IMR-90 (cell line): ENCODE measurements around the gene NOG. TPM values are rescaled to one million over a fixed set of nuclear protein-coding genes. Genes with fewer than 3 reads are reported as not detected.

Experiments
- ATAC-seq: fragments of 200-7000 bp; cut with Tn5 transposase; 2 replicates; pipeline ENCODE4 v1.9.1; 2020; ENCODE audit warnings: low read depth, mild to moderate bottlenecking, moderate library complexity
- BruUV-seq: library from RNA; stranded (reverse); fragments of 400-500 nt; replicated peaks from 2 replicates; lab custom pipeline; 2021; lab: Mats Ljungman, UMichigan
- CTCF ChIA-PET: fragments of 300-600 bp; formaldehyde crosslinking; extraction: SDS; loops from one replicate; lab custom pipeline; 2021; ENCODE audit warnings: antibody characterized with exemption; lab: Yijun Ruan, JAX
- POLR2A ChIA-PET: fragments of 300-600 bp; sonication (Branson Sonifier 250); formaldehyde crosslinking; loops from one replicate; lab custom pipeline; 2022; ENCODE audit warnings: antibody characterized with exemption; ENCODE audit not compliant: unreplicated experiment; lab: Charles Lee
- DNase-seq: peaks from one replicate; pipeline ENCODE4 v3.0.0; 2013
- H2AFZ ChIP-seq: replicated peaks from 2 replicates; pipeline ENCODE3; 2013; ENCODE audit warnings: low read length, mild to moderate bottlenecking; ENCODE audit not compliant: poor library complexity
- H2AK5ac ChIP-seq: 2 replicates; pipeline ENCODE4 v1.6.1; 2013; ENCODE audit warnings: low read depth, low read length, inconsistent platforms
- H2AK9ac ChIP-seq: replicated peaks from 2 replicates; pipeline ENCODE3; 2013; ENCODE audit warnings: mild to moderate bottlenecking, low read depth, low read length, moderate library complexity; ENCODE audit not compliant: poor library complexity
- H2BK120ac ChIP-seq: 2 replicates; pipeline ENCODE4 v1.6.1; 2013; ENCODE audit warnings: low read depth, low read length, inconsistent platforms
- H2BK15ac ChIP-seq: 3 replicates; pipeline ENCODE4 v1.6.1; 2013; ENCODE audit warnings: low read depth, low read length, inconsistent platforms
- H2BK20ac ChIP-seq: 2 replicates; pipeline ENCODE4 v1.6.1; 2013; ENCODE audit warnings: low read depth, mild to moderate bottlenecking, inconsistent platforms, low read length, moderate library complexity
- H2BK5ac ChIP-seq: 2 replicates; pipeline ENCODE4 v1.6.1; 2013; ENCODE audit warnings: mild to moderate bottlenecking, low read depth, low read length, inconsistent platforms; ENCODE audit not compliant: poor library complexity, severe bottlenecking
- H3K14ac ChIP-seq: replicated peaks from 2 replicates; pipeline ENCODE4 v1.6.1; 2013; ENCODE audit warnings: low read depth, low read length, inconsistent platforms
- H3K18ac ChIP-seq: 2 replicates; pipeline ENCODE4 v1.6.1; 2013; ENCODE audit warnings: low read depth, low read length, control low read depth
- H3K23ac ChIP-seq: 2 replicates; pipeline ENCODE4 v1.6.1; 2013; ENCODE audit warnings: low read depth, low read length, inconsistent platforms
- H3K27ac ChIP-seq: 2 replicates; pipeline ENCODE4 v1.5.1; 2013; ENCODE audit warnings: mild to moderate bottlenecking, control low read depth, low read length; ENCODE audit not compliant: insufficient read depth
- H3K27me3 ChIP-seq: 2 replicates; pipeline ENCODE4 v1.6.1; 2013; ENCODE audit warnings: low read length; ENCODE audit not compliant: control insufficient read depth, insufficient read depth
- H3K36me3 ChIP-seq: 2 replicates; pipeline ENCODE4 v1.6.1; 2013; ENCODE audit warnings: low read length, mixed read lengths; ENCODE audit not compliant: control insufficient read depth, insufficient read depth
- H3K4ac ChIP-seq: 2 replicates; pipeline ENCODE4 v1.6.1; 2013; ENCODE audit warnings: low read depth, low read length, inconsistent platforms
- H3K4me1 ChIP-seq: 2 replicates; pipeline ENCODE4 v1.6.1; 2013; ENCODE audit warnings: low read length, mixed read lengths; ENCODE audit not compliant: control insufficient read depth, insufficient read depth
- H3K4me2 ChIP-seq: 2 replicates; pipeline ENCODE4 v1.6.1; 2013; ENCODE audit warnings: low read depth, mild to moderate bottlenecking, control low read depth, low read length, moderate library complexity
- H3K4me3 ChIP-seq: 2 replicates; pipeline ENCODE4 v1.5.1; 2013; ENCODE audit warnings: low read depth, mild to moderate bottlenecking, control low read depth, low read length, moderate library complexity; ENCODE audit not compliant: insufficient read depth
- H3K56ac ChIP-seq: 2 replicates; pipeline ENCODE4 v1.6.1; 2013; ENCODE audit warnings: low read length, inconsistent platforms; ENCODE audit not compliant: insufficient read depth; ENCODE audit errors: extremely low read depth
- H3K79me1 ChIP-seq, 2 experiments: 2 replicates each; pipeline ENCODE4 v1.6.1; 2013; ENCODE audit warnings: low read length in 2 of 2, inconsistent platforms in 1 of 2, low read depth in 1 of 2
- H3K9ac ChIP-seq: 2 replicates; pipeline ENCODE4 v1.6.1; 2013; ENCODE audit warnings: low read depth, low read length, control low read depth
- H3K9me1 ChIP-seq: 2 replicates; pipeline ENCODE4 v1.6.1; 2013; ENCODE audit warnings: low read length, inconsistent platforms; ENCODE audit not compliant: insufficient read depth
- H3K9me3 ChIP-seq: 2 replicates; pipeline ENCODE4 v1.6.1; 2013; ENCODE audit warnings: low read length; ENCODE audit not compliant: control insufficient read depth, insufficient read depth
- H4K20me1 ChIP-seq: 2 replicates; pipeline ENCODE4 v1.6.1; 2013; ENCODE audit warnings: low read length, inconsistent platforms; ENCODE audit not compliant: insufficient read depth
- H4K5ac ChIP-seq: 2 replicates; pipeline ENCODE4 v1.6.1; 2013; ENCODE audit warnings: mild to moderate bottlenecking, low read depth, low read length, control low read depth
- H4K8ac ChIP-seq, 2 experiments: 2 replicates each; pipeline ENCODE4 v1.6.1; 2013; ENCODE audit warnings: low read depth in 2 of 2, low read length in 2 of 2, control low read depth in 1 of 2, inconsistent platforms in 1 of 2
- H4K91ac ChIP-seq: 2 replicates; pipeline ENCODE4 v1.6.1; 2013; ENCODE audit warnings: low read depth, low read length, inconsistent platforms; ENCODE audit not compliant: insufficient read depth
- BHLHE40 ChIP-seq: fragments of 150-350 bp; IDR thresholded peaks from 2 replicates; pipeline ENCODE4 v1.6.1; 2016; ENCODE audit warnings: mild to moderate bottlenecking, low read depth, low read length
- CEBPB ChIP-seq: IDR thresholded peaks from 2 replicates; pipeline ENCODE4 v1.6.1; 2012; ENCODE audit warnings: low read depth, low read length, improper control_type of control experiment
- CHD1 ChIP-seq: IDR thresholded peaks from 2 replicates; pipeline ENCODE4 v1.6.1; 2012; ENCODE audit warnings: low read depth, low read length, improper control_type of control experiment
- CTCF ChIP-seq: conservative IDR thresholded peaks from 2 replicates; pipeline ENCODE4 v1.5.1; 2012; ENCODE audit warnings: mild to moderate bottlenecking, low read depth, low read length, improper control_type of control experiment
- ELK1 ChIP-seq: fragments of 150-350 bp; IDR thresholded peaks from 2 replicates; pipeline ENCODE4 v1.6.1; 2016; ENCODE audit warnings: low read depth, mild to moderate bottlenecking, low read length, moderate library complexity, borderline replicate concordance
- FOS ChIP-seq: fragments of 150-350 bp; IDR thresholded peaks from 2 replicates; pipeline ENCODE4 v1.6.1; 2016; ENCODE audit warnings: low read depth, low read length
- MAFK ChIP-seq: IDR thresholded peaks from 2 replicates; pipeline ENCODE4 v1.6.1; 2012; ENCODE audit warnings: low read depth, low read length, improper control_type of control experiment
- MAZ ChIP-seq: IDR thresholded peaks from 2 replicates; pipeline ENCODE4 v1.6.1; 2012; ENCODE audit warnings: low read depth, mild to moderate bottlenecking, low read length, improper control_type of control experiment, moderate library complexity, borderline replicate concordance
- MXI1 ChIP-seq: IDR thresholded peaks from 2 replicates; pipeline ENCODE4 v1.6.1; 2012; ENCODE audit warnings: low read depth, mild to moderate bottlenecking, low read length, moderate library complexity, borderline replicate concordance
- NFE2L2 ChIP-seq: fragments of 150-350 bp; IDR thresholded peaks from 2 replicates; pipeline ENCODE4 v1.6.1; 2016; ENCODE audit warnings: low read depth, mild to moderate bottlenecking, low read length
- POLR2A ChIP-seq: IDR thresholded peaks from 2 replicates; pipeline ENCODE4 v1.6.1; 2012; ENCODE audit warnings: mild to moderate bottlenecking, low read depth, low read length
- RAD21 ChIP-seq: IDR thresholded peaks from 2 replicates; pipeline ENCODE4 v1.6.1; 2012; ENCODE audit warnings: low read length, improper control_type of control experiment
- RCOR1 ChIP-seq: IDR thresholded peaks from 2 replicates; pipeline ENCODE4 v1.6.1; 2012; ENCODE audit warnings: mild to moderate bottlenecking, low read length, improper control_type of control experiment; ENCODE audit not compliant: insufficient replicate concordance
- RFX5 ChIP-seq: IDR thresholded peaks from 2 replicates; pipeline ENCODE4 v1.8.0; 2012; ENCODE audit warnings: low read depth, mild to moderate bottlenecking, low read length, moderate library complexity
- SMC3 ChIP-seq: fragments of 150-350 bp; IDR thresholded peaks from 2 replicates; pipeline ENCODE4 v1.6.1; 2016; ENCODE audit warnings: low read depth, mild to moderate bottlenecking, antibody characterized with exemption, low read length, moderate library complexity
- USF2 ChIP-seq: fragments of 150-350 bp; IDR thresholded peaks from 2 replicates; pipeline ENCODE4 v1.6.1; 2017; ENCODE audit warnings: mild to moderate bottlenecking, antibody characterized with exemption, low read length, low read depth
- WGBS, 2 experiments: methylation state at CpG; one replicate each; pipeline versions ENCODE4 v1.1.5 to v1.1.7; 2013; ENCODE audit warnings: missing lambda C conversion rate in 2 of 2; ENCODE audit not compliant: insufficient read length in 1 of 2; ENCODE audit errors: extremely low coverage in 2 of 2; 5-methylcytosine and 5-hydroxymethylcytosine counted together
- dilution Hi-C: fragments of 300-500 bp; cut with HindIII; formaldehyde crosslinking; loops from one replicate; pipeline ENCODE4 v1.14.3; 2018; ENCODE audit warnings: low sequenced_read_pairs; ENCODE audit not compliant: unreplicated experiment
- in situ Hi-C: fragments of 300-500 bp; cut with MboI; formaldehyde crosslinking; loops from 3 replicates; pipeline ENCODE4 v1.14.3; 2019; ENCODE audit warnings: low sequenced_read_pairs, inconsistent platforms, mixed read lengths
- intact Hi-C: fragments of 100-400 bp; cut with micrococcal nuclease; formaldehyde crosslinking; loops from 2 replicates; pipeline ENCODE4 v1.10.0; 2022
- polyA plus RNA-seq, 3 experiments: library from polyadenylated mRNA; depleted of rRNA; stranded (reverse); fragments of >200 nt; gene quantifications; 2 replicates each; pipeline ENCODE4 v1.2.3, GENCODE V29; 2012; ENCODE audit warnings: low replicate concordance in 1 of 3
- total RNA-seq: library from RNA; depleted of rRNA; stranded (reverse); fragments of >200 nt; gene quantifications from 2 replicates; pipeline ENCODE4 v1.2.3, GENCODE V29; 2012

NOG gene
- total and polyA plus RNA-seq, 2 of the 4 experiments (the other 2 are of a cell fraction) = 11.7 to 13.1 TPM

- BruUV-seq = no TSS peak
- no CpG with 5 or more reads among the region's 15 CpGs for WGBS, 2 experiments
- Histone ChIP-seq H3K79me1 (no peaks in the 10 kb centered on the region), H2BK120ac (no peak overlapping the region), H2AFZ (no peak overlapping the region), H4K8ac (no peak overlapping the region), H2AK9ac (no peak overlapping the region), H3K4me3 (no peak overlapping the region), H3K9ac (no peak overlapping the region), H2BK5ac (no peak overlapping the region), H3K4me1 (no peaks in the 10 kb centered on the region), H3K36me3 (no peaks in the 10 kb centered on the region), H3K23ac (no peak overlapping the region), H3K56ac (no peak overlapping the region), H2BK20ac (no peak overlapping the region), H3K14ac (no peak overlapping the region), H4K20me1 (no peaks in the 10 kb centered on the region), H3K9me3 (no peaks in the 10 kb centered on the region), H4K91ac (no peak overlapping the region), H3K9me1 (no peaks in the 10 kb centered on the region), H3K27me3 (peaks cover 16% of the 10 kb centered on the region), H2BK15ac (no peak overlapping the region), H3K4ac (no peak overlapping the region), H3K4me2 (no peak overlapping the region), H3K27ac (no peak overlapping the region), H3K18ac (no peak overlapping the region), H2AK5ac (no peak overlapping the region), H4K5ac (no peak overlapping the region)
- CTCF ChIA-PET = no interaction called here
- in situ Hi-C loops = loop anchor here (25.0 kb wide), 1 partner anchor 359 kb away; no protein-coding TSS in a partner anchor
- intact Hi-C loops = no loop called here
- TF ChIP-seq ELK1 (no peak), CTCF (no peak), CEBPB (no peak), SMC3 (no peak), POLR2A (no peak), RAD21 (no peak), NFE2L2 (no peak), MAFK (no peak), MAZ (no peak), CHD1 (no peak), USF2 (no peak), BHLHE40 (no peak), FOS (no peak), RFX5 (no peak), RCOR1 (no peak), MXI1 (no peak)
- POLR2A ChIA-PET = no interaction called here
- no peak for ATAC-seq
- no peak for DNase-seq
- dilution Hi-C loops = no loop called here
Measured at GRCh38 chr17:56577843-56578204, 15.7 kb upstream of the NOG start.
